ENCODE data around the gene FNTB. TPM values are rescaled to one million over a fixed set of nuclear protein-coding genes. Genes with fewer than 3 reads are reported as not detected.

FNTB gene
- total and polyA plus RNA-seq, 9 of the 15 experiments (the other 6 are each of a cell fraction or from before 2014, with no cell fraction given), result 6.9 to 23.2 (median 12.2) TPM

GRCh38 chr14:65102441-65103149 is 115.9 kb downstream of the FNTB start, which contains the start of gene MAX (continued):
- TF ChIP-seq GTF2A2 (tag; IDR thresholded peaks at IDR 0.05) (no peak), TBL1XR1 (IDR thresholded peaks at IDR 0.05; ENCODE audit: low read length in 2 of 2) (no peak), GTF2F1 (IDR thresholded peaks at IDR 0.05; ENCODE audit: low read depth, low read length) (no peak), BCOR (IDR thresholded peaks at IDR 0.05) (0 out of 2 replicates have a peak, but pooled peaks have one; percentile 24), ZNF143 (CRISPR knock-in tag; IDR thresholded peaks at IDR 0.05) (peak; percentile 89), FOXK1 (CRISPR knock-in tag; IDR thresholded peaks at IDR 0.05; ENCODE audit: borderline replicate concordance) (no peak), ZNF217 (CRISPR knock-in tag; IDR thresholded peaks at IDR 0.05) (no peak), POLR3A (IDR thresholded peaks at IDR 0.05; ENCODE audit: borderline replicate concordance, extremely low read depth, insufficient read depth, insufficient read length) (no peak), TOE1 (IDR thresholded peaks at IDR 0.05; ENCODE audit: borderline replicate concordance) (peak; percentile 80), TOE1 (CRISPR knock-in tag; IDR thresholded peaks at IDR 0.05; ENCODE audit: borderline replicate concordance, low read depth) (no peak), POLR3G (IDR thresholded peaks at IDR 0.05; ENCODE audit: extremely low read depth, insufficient read length, insufficient replicate concordance) (no peak), REST (IDR thresholded peaks at IDR 0.05; ENCODE audit: borderline replicate concordance) (peak; percentile 79), REST (CRISPR knock-in tag; IDR thresholded peaks at IDR 0.05; ENCODE audit: low read depth) (no peak), RUNX1 (IDR thresholded peaks at IDR 0.05; ENCODE audit: low read depth) (no peak), GTF3C2 (IDR thresholded peaks at IDR 0.05; ENCODE audit: borderline replicate concordance, extremely low read depth, insufficient read length) (no peak), ZBTB12 (CRISPR knock-in tag; IDR thresholded peaks at IDR 0.05) (no peak; the same call in 1 of the 2 replicates)

Measured in K562 (cell line).